ENCODE results near the gene BCL7A. TPM values are rescaled to one million over a fixed set of nuclear protein-coding genes. Genes with fewer than 3 reads are reported as not detected.
"Not testable (repeated sequence)": the region's sequence is repeated elsewhere in the genome, so short reads cannot be mapped to it uniquely, and the experiment has no call there.

BCL7A gene
- total RNA-seq, 6 experiments from 2014 or later = 2.6 to 3.8 (median 3.4) TPM

DNA sequence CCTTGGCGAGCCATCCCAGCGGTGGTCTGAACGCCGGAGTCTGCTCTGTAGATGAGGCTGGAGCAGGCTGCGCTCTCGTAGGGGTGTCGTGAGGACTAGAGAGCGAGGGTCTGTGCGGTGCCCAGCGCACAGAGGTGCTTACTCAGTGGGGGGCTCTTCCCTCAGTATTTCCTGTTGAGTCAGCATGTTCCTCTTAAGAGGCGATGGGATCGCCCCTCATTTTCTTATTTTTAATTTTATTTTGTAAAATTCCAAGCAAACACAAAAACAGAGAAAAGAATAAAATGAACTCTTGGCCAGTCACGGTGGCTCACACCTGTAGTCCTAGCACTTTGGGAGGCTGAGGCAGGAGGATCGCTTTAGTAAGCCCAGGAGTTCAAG is 40.8 kb upstream of the BCL7A start:
- TF ChIP-seq, protein P1, sequence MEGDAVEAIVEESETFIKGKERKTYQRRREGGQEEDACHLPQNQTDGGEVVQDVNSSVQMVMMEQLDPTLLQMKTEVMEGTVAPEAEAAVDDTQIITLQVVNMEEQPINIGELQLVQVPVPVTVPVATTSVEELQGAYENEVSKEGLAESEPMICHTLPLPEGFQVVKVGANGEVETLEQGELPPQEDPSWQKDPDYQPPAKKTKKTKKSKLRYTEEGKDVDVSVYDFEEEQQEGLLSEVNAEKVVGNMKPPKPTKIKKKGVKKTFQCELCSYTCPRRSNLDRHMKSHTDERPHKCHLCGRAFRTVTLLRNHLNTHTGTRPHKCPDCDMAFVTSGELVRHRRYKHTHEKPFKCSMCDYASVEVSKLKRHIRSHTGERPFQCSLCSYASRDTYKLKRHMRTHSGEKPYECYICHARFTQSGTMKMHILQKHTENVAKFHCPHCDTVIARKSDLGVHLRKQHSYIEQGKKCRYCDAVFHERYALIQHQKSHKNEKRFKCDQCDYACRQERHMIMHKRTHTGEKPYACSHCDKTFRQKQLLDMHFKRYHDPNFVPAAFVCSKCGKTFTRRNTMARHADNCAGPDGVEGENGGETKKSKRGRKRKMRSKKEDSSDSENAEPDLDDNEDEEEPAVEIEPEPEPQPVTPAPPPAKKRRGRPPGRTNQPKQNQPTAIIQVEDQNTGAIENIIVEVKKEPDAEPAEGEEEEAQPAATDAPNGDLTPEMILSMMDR (IDR thresholded peaks at IDR 0.05) = no peak
- no peaks in the 10 kb centered on the region for H3K9me3 Mint-ChIP-seq
- H3K27ac Mint-ChIP-seq = no peak overlapping the region
- DNase-seq = no peak
- H3K36me3 Mint-ChIP-seq (ENCODE audit: low read depth) = no peaks in the 10 kb centered on the region
- H3K4me1 Mint-ChIP-seq (ENCODE audit: low read depth) = no peaks in the 10 kb centered on the region
- peaks cover 2% of the 10 kb centered on the region; the same call in 1 of the 2 replicates for H3K27me3 Mint-ChIP-seq (ENCODE audit: insufficient read depth)
- H3K4me3 Mint-ChIP-seq = no peak overlapping the region

DNA sequence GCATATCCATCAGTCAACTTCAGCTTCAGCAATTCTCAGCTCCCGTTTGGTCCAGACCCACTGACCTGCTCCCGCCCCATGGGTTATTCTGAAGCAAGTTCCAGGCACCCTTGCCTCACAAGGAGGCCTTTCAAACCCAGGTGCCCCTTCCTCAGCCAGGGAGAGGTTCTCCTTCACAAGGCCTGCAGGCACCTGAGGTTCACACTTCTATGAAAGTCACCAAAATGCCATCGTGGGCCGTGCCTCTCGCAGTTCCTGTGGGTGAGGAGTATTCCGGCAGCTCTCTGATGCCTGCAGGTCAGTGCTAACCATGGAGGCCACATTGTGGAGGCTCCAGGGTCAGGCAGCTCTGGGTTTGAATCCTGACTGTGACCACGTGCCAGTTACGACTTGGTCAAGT is 40.2 kb upstream of the BCL7A start:
- no peak overlapping the region for H3K27ac Mint-ChIP-seq

DNA sequence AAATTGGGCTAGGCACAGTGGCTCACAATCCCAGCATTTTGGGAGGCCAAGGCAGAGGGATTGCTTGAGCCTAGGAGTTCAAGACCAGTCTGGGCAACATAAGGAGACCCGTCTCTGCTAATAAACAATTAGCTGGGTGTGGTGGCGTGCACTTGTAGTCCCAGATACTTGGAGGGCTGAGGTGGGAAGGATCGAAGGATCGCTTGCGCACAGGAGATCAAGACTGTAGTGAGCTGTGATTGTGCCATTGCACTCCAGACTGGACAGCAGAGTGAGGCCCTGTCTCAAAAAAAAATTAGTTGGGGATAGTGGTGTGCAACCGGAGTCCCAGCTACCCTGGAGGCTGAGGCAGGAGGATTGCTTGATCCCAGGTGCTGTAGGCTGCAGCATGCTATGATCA is 38.7 kb upstream of the BCL7A start:
- no peak overlapping the region for H3K4me3 Mint-ChIP-seq

More for the DNA sequence above, 40.2 kb upstream of the BCL7A start:
- no peak for DNase-seq
- Mint-ChIP-seq H3K27me3 (ENCODE audit: insufficient read depth) (peaks cover 3% of the 10 kb centered on the region; the same call in 1 of the 2 replicates), H3K4me3 (no peak overlapping the region), H3K4me1 (ENCODE audit: low read depth) (no peaks in the 10 kb centered on the region), H3K36me3 (ENCODE audit: low read depth) (no peaks in the 10 kb centered on the region), H3K9me3 (no peaks in the 10 kb centered on the region)
- TF ChIP-seq, protein P1 (IDR thresholded peaks at IDR 0.05) = no peak

DNA sequence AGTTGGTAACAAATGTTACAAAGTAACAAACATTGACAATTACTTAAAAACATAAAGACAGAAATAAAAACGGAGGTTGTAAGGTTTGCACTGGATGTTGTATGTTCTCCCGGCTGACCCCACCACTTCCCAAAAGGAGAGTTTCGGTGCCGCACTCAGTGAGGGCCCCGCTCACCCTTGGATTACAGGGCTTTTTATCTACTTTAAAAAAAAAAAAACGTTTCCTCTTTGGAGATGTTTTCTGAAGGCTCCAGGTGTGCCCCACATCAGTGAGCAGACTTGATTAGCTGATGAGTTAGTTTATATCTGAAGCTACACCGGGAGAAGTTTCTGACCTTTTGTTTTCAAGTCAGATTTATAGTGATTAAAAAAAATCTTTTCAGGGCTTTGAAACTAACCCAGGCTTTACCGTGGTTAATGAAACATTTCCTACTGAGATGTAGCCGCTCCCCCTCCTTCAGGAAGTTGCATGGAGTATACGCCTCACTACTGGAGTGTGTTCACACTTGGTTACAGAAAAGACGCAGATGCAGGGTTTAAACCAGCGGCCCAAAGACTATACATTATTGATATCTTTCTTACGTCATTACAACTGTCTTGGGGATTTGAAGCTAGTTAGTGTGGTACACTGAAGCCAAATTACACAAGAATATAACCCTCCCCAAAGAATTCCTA is 38.0 kb upstream of the BCL7A start:
- DNase-seq = no peak
- peaks cover 3% of the 10 kb centered on the region; the same call in 1 of the 2 replicates for H3K27me3 Mint-ChIP-seq (ENCODE audit: insufficient read depth)
- H3K4me1 Mint-ChIP-seq (ENCODE audit: low read depth) = no peaks in the 10 kb centered on the region
- H3K36me3 Mint-ChIP-seq (ENCODE audit: low read depth) = no peaks in the 10 kb centered on the region
- no peak overlapping the region for H3K27ac Mint-ChIP-seq
- TF ChIP-seq, protein P1 (IDR thresholded peaks at IDR 0.05) = no peak
- no peak overlapping the region for H3K4me3 Mint-ChIP-seq
- no peaks in the 10 kb centered on the region for H3K9me3 Mint-ChIP-seq

More for the DNA sequence above, 38.7 kb upstream of the BCL7A start:
- Mint-ChIP-seq H3K36me3 (ENCODE audit: low read depth) (no peaks in the 10 kb centered on the region), H3K27ac (no peak overlapping the region), H3K9me3 (no peaks in the 10 kb centered on the region), H3K4me1 (ENCODE audit: low read depth) (no peaks in the 10 kb centered on the region), H3K27me3 (ENCODE audit: insufficient read depth) (peaks cover 3% of the 10 kb centered on the region; the same call in 1 of the 2 replicates)
- DNase-seq = no peak
- TF ChIP-seq, protein P1 (IDR thresholded peaks at IDR 0.05) = no peak

DNA sequence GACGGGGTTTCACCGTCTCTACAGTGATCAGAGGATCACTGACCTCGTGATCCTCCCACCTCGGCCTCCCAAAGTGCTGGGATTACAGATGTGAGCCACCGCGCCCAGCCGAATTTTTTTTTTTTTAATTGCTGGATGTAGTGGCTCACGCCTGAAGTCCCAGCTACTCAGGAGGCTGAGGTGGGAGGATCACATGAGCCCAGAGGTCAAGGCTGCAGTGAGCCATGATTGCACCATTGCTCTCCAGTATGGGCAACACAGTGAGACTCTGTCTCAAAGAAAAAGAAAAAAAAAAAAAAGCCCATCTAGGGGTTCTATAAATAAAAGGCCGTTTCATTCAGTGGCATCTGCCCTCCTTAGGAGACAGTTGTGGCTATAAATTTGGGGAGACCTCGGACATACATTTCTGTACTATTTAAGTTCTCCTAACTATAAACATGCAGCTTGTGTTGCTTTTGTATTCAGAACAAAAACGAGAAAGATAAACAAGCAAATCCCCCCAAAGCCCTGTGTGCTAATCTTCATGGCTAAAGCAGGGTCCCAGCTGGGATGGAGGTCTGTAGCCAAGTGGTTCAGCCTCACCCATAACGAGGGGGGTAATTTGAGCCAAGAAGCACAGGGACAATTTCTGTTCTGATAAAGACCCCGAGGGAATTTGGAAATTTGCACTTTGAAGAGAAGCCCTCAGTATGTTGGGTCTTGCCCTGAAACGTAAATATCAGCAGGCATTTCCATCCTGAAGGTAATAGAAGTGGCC is 35.0 kb upstream of the BCL7A start:
- peaks cover 2% of the 10 kb centered on the region; the same call in 1 of the 2 replicates for H3K27me3 Mint-ChIP-seq (ENCODE audit: insufficient read depth)
- no peaks in the 10 kb centered on the region for H3K9me3 Mint-ChIP-seq
- no peak overlapping the region for H3K4me3 Mint-ChIP-seq
- peaks cover 15% of the 10 kb centered on the region for H3K4me1 Mint-ChIP-seq (ENCODE audit: low read depth)
- no peak overlapping the region for H3K27ac Mint-ChIP-seq
- TF ChIP-seq, protein P1 (IDR thresholded peaks at IDR 0.05) = no peak
- DNase-seq = no peak
- H3K36me3 Mint-ChIP-seq (ENCODE audit: low read depth) = no peaks in the 10 kb centered on the region

DNA sequence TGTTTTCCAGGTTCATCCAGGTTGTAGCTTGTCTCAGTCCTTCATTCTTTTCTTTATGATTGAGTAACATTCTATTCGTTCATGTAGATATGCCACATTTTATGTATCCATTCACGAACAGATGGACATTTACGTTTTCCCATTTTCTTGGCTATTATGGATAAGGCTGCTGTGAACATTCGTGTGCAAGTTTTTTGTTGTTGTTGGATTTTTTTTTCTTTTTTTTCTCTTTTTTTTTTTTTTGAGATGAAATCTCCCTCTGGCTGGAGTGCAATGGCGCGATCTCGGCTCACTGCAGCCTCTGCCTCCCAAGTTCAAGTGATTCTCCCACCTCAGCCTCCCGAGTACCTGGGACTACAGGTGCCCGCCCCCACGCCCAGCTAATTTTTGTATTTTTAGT is 33.2 kb upstream of the BCL7A start:
- H3K27ac Mint-ChIP-seq; H3K36me3 Mint-ChIP-seq (ENCODE audit: low read depth); DNase-seq; H3K27me3 Mint-ChIP-seq (ENCODE audit: insufficient read depth); H3K4me3 Mint-ChIP-seq; H3K9me3 Mint-ChIP-seq: not testable (repeated sequence)
- H3K4me1 Mint-ChIP-seq (ENCODE audit: low read depth) = peaks cover 21% of the 10 kb centered on the region

All from HFFc6 (cell line).